ENCODE results near the gene THRSP. TPM values are rescaled to one million over a fixed set of nuclear protein-coding genes. Genes with fewer than 3 reads are reported as not detected.
"Not testable (repeated sequence)": the region's sequence is repeated elsewhere in the genome, so short reads cannot be mapped to it uniquely, and the experiment has no call there.

The THRSP gene
- total and polyA plus RNA-seq, 2 of the 4 experiments (the other 2 are of a cell fraction), result not detected

- no CpG with 5 or more reads among the region's 3 CpGs for WGBS, 2 experiments (ENCODE audit: extremely low coverage in 2 of 2, insufficient read length in 1 of 2)
- no peak for ATAC-seq (ENCODE audit: low read depth)
- H3K4me2 ChIP-seq (ENCODE audit: low read depth, low read length), result no peak overlapping the region
- CTCF ChIA-PET, result interaction anchor here (0.9 kb wide), 1 partner anchor 39 kb away, joined by 3 read pairs; no protein-coding TSS in a partner anchor
- H3K27me3 ChIP-seq (ENCODE audit: control insufficient read depth, insufficient read depth, low read length), result no peaks in the 10 kb centered on the region
- no peak overlapping the region for H3K18ac ChIP-seq (ENCODE audit: low read depth, low read length)
- no peak for DNase-seq
- no peak overlapping the region for H3K9ac ChIP-seq (ENCODE audit: low read depth, low read length)
- no peaks in the 10 kb centered on the region for H3K4me1 ChIP-seq (ENCODE audit: control insufficient read depth, insufficient read depth, low read length)
- H2BK5ac ChIP-seq (ENCODE audit: low read depth, low read length, poor library complexity, severe bottlenecking), result no peak overlapping the region
- no peak for TF ChIP-seq POLR2A (IDR thresholded peaks at IDR 0.05; ENCODE audit: low read depth, low read length)
- no peak for TF ChIP-seq MAFK (IDR thresholded peaks at IDR 0.05; ENCODE audit: low read depth, low read length)
- TF ChIP-seq RFX5 (IDR thresholded peaks at IDR 0.05; ENCODE audit: low read depth, low read length), result no peak
- no peak for TF ChIP-seq CEBPB (IDR thresholded peaks at IDR 0.05; ENCODE audit: low read depth, low read length)
- no peak for TF ChIP-seq RAD21 (IDR thresholded peaks at IDR 0.05; ENCODE audit: low read length)
- TF ChIP-seq RCOR1 (IDR thresholded peaks at IDR 0.05; ENCODE audit: insufficient replicate concordance, low read length), result no peak
- TF ChIP-seq FOS (IDR thresholded peaks at IDR 0.05; ENCODE audit: low read depth, low read length), result no peak
- TF ChIP-seq CHD1 (IDR thresholded peaks at IDR 0.05; ENCODE audit: low read depth, low read length), result no peak
- in situ Hi-C loops (cut with MboI; ENCODE audit: low sequenced_read_pairs) (no loop called here), intact Hi-C loops (cut with micrococcal nuclease) (no loop called here), dilution Hi-C loops (cut with HindIII; ENCODE audit: low sequenced_read_pairs, unreplicated experiment) (no loop called here)
- H2BK15ac ChIP-seq (ENCODE audit: low read depth, low read length), result no peak overlapping the region
- no peak overlapping the region for H2BK120ac ChIP-seq (ENCODE audit: low read depth, low read length)
- H4K8ac ChIP-seq (ENCODE audit: low read depth in 2 of 2, low read length in 2 of 2), result no peak overlapping the region
- no peak overlapping the region for H2AFZ ChIP-seq (replicated peaks; ENCODE audit: low read length, poor library complexity)
- no TSS peak for BruUV-seq (replicated peaks)
- no peaks in the 10 kb centered on the region for H3K9me1 ChIP-seq (ENCODE audit: insufficient read depth, low read length)
- no peaks in the 10 kb centered on the region for H4K20me1 ChIP-seq (ENCODE audit: insufficient read depth, low read length)
- no peaks in the 10 kb centered on the region for H3K79me1 ChIP-seq (ENCODE audit: low read depth in 1 of 2, low read length in 2 of 2)
- no peak overlapping the region for H3K56ac ChIP-seq (ENCODE audit: extremely low read depth, insufficient read depth, low read length)
- no peak overlapping the region for H4K91ac ChIP-seq (ENCODE audit: insufficient read depth, low read depth, low read length)
- no peak overlapping the region for H3K14ac ChIP-seq (replicated peaks; ENCODE audit: low read depth, low read length)
- H2AK5ac ChIP-seq (ENCODE audit: low read depth, low read length), result no peak overlapping the region
- H2BK20ac ChIP-seq (ENCODE audit: low read depth, low read length), result no peak overlapping the region
- no peak overlapping the region for H3K27ac ChIP-seq (ENCODE audit: insufficient read depth, low read length)
- H3K9me3 ChIP-seq (ENCODE audit: control insufficient read depth, insufficient read depth, low read length), result no peaks in the 10 kb centered on the region
- H3K4me3 ChIP-seq (ENCODE audit: insufficient read depth, low read depth, low read length), result no peak overlapping the region
- H2AK9ac ChIP-seq (replicated peaks; ENCODE audit: low read depth, low read length, poor library complexity), result no peak overlapping the region
- H3K23ac ChIP-seq (ENCODE audit: low read depth, low read length), result no peak overlapping the region
- H3K4ac ChIP-seq (ENCODE audit: low read depth, low read length), result no peak overlapping the region
- no peaks in the 10 kb centered on the region for H3K36me3 ChIP-seq (ENCODE audit: control insufficient read depth, insufficient read depth, low read length)
- no peak overlapping the region for H4K5ac ChIP-seq (ENCODE audit: low read depth, low read length)
- POLR2A ChIA-PET (ENCODE audit: unreplicated experiment), result no interaction called here
These were observed 22.3 kb downstream of the THRSP start for GRCh38 chr11:78085972-78086371.

GRCh38 chr11:78086521-78087074, 22.9 kb downstream of the THRSP start:
- H4K91ac ChIP-seq (ENCODE audit: insufficient read depth, low read depth, low read length); H3K4ac ChIP-seq (ENCODE audit: low read depth, low read length); H3K4me3 ChIP-seq (ENCODE audit: insufficient read depth, low read depth, low read length); in situ Hi-C loops (cut with MboI; ENCODE audit: low sequenced_read_pairs); H3K18ac ChIP-seq (ENCODE audit: low read depth, low read length); intact Hi-C loops (cut with micrococcal nuclease); H2BK120ac ChIP-seq (ENCODE audit: low read depth, low read length); H3K9me1 ChIP-seq (ENCODE audit: insufficient read depth, low read length); H2AK5ac ChIP-seq (ENCODE audit: low read depth, low read length); H3K79me1 ChIP-seq (ENCODE audit: low read depth in 1 of 2, low read length in 2 of 2); H3K4me1 ChIP-seq (ENCODE audit: control insufficient read depth, insufficient read depth, low read length); H4K20me1 ChIP-seq (ENCODE audit: insufficient read depth, low read length); BruUV-seq (replicated peaks); H4K5ac ChIP-seq (ENCODE audit: low read depth, low read length); dilution Hi-C loops (cut with HindIII; ENCODE audit: low sequenced_read_pairs, unreplicated experiment); H3K23ac ChIP-seq (ENCODE audit: low read depth, low read length); H2BK20ac ChIP-seq (ENCODE audit: low read depth, low read length); H2AK9ac ChIP-seq (replicated peaks; ENCODE audit: low read depth, low read length, poor library complexity); POLR2A ChIA-PET (ENCODE audit: unreplicated experiment); DNase-seq; H3K4me2 ChIP-seq (ENCODE audit: low read depth, low read length); H3K9ac ChIP-seq (ENCODE audit: low read depth, low read length); H3K14ac ChIP-seq (replicated peaks; ENCODE audit: low read depth, low read length); H4K8ac ChIP-seq (ENCODE audit: low read depth in 2 of 2, low read length in 2 of 2); H3K27me3 ChIP-seq (ENCODE audit: control insufficient read depth, insufficient read depth, low read length); H2BK5ac ChIP-seq (ENCODE audit: low read depth, low read length, poor library complexity, severe bottlenecking); H3K9me3 ChIP-seq (ENCODE audit: control insufficient read depth, insufficient read depth, low read length); H3K36me3 ChIP-seq (ENCODE audit: control insufficient read depth, insufficient read depth, low read length); H2BK15ac ChIP-seq (ENCODE audit: low read depth, low read length); ATAC-seq (ENCODE audit: low read depth); H3K56ac ChIP-seq (ENCODE audit: extremely low read depth, insufficient read depth, low read length); H3K27ac ChIP-seq (ENCODE audit: insufficient read depth, low read length); H2AFZ ChIP-seq (replicated peaks; ENCODE audit: low read length, poor library complexity): not testable (repeated sequence)
- 100% methylated on average over 1 of the region's 6 CpGs; no CpG with 5 or more reads in 1 of the 2 experiments for WGBS, 2 experiments (ENCODE audit: extremely low coverage in 2 of 2, insufficient read length in 1 of 2)
- CTCF ChIA-PET, result interaction anchor here (0.9 kb wide), 1 partner anchor 40 kb away, joined by 3 read pairs; no protein-coding TSS in a partner anchor

Measured in IMR-90 (cell line).